Natural killer cell (primary cell): ENCODE results near the gene ARHGAP26. TPM values are rescaled to one million over a fixed set of nuclear protein-coding genes. Genes with fewer than 3 reads are reported as not detected.

ENCODE experiments used
- ATAC-seq, 3 donors: fragments of 150-1000 bp in 2 of 3; fragments of 200-7000 bp in 1 of 3; cut with Tn5 transposase; 1 replicate in 1 of 3; 2 replicates in 2 of 3; pipeline ENCODE4 v1.10.0; 2021; ENCODE audit warnings: mild to moderate bottlenecking in 2 of 3, moderate library complexity in 2 of 3
- DNase-seq, 2 donors: peaks; one replicate each; pipeline versions ENCODE4 v3.0.0 to v3.0.0-alpha.2; 2013 to 2021; ENCODE audit warnings: mixed read lengths in 1 of 2
- H3K27ac ChIP-seq: one replicate; pipeline ENCODE4 v1.5.1; 2013; ENCODE audit warnings: mild to moderate bottlenecking, low read length
- H3K27me3 ChIP-seq: one replicate; pipeline ENCODE4 v1.6.1; 2013; ENCODE audit warnings: low read length; ENCODE audit not compliant: control insufficient read depth, insufficient read depth
- H3K36me3 ChIP-seq: one replicate; pipeline ENCODE4 v1.6.1; 2013; ENCODE audit warnings: low read length; ENCODE audit not compliant: control insufficient read depth, insufficient read depth
- H3K4me1 ChIP-seq: one replicate; pipeline ENCODE4 v1.6.1; 2013; ENCODE audit warnings: low read length; ENCODE audit not compliant: control insufficient read depth, insufficient read depth
- H3K4me3 ChIP-seq: one replicate; pipeline ENCODE4 v1.5.1; 2013; ENCODE audit warnings: low read length
- H3K9me3 ChIP-seq: one replicate; pipeline ENCODE4 v1.6.1; 2013; ENCODE audit warnings: low read length; ENCODE audit not compliant: control insufficient read depth, insufficient read depth
- H3K27ac Mint-ChIP-seq, 2 donors: one replicate each; pipeline ENCODE4 v1.8.0; 2022; ENCODE audit warnings: mild to moderate bottlenecking in 2 of 2, mixed read lengths in 2 of 2, moderate library complexity in 1 of 2
- H3K27me3 Mint-ChIP-seq, 2 donors: one replicate each; pipeline ENCODE4 v1.8.0; 2022; ENCODE audit warnings: low read depth in 2 of 2, mixed read lengths in 2 of 2
- H3K36me3 Mint-ChIP-seq: one replicate; pipeline ENCODE4 v1.8.0; 2022; ENCODE audit warnings: mixed read lengths
- H3K4me1 Mint-ChIP-seq, 2 donors: one replicate each; pipeline ENCODE4 v1.8.0; 2022; ENCODE audit warnings: mixed read lengths in 2 of 2
- H3K4me3 Mint-ChIP-seq: one replicate; pipeline ENCODE4 v1.8.0; 2022; ENCODE audit warnings: mild to moderate bottlenecking, moderate library complexity, mixed read lengths
- H3K9me3 Mint-ChIP-seq, 2 donors: one replicate each; pipeline ENCODE4 v1.8.0; 2022; ENCODE audit warnings: mixed read lengths in 2 of 2
- CTCF ChIP-seq: fragments of 200-600 bp; IDR thresholded peaks from one replicate; pipeline ENCODE4 v1.8.0; 2022; ENCODE audit warnings: antibody characterized with exemption
- WGBS: methylation state at CpG from one replicate; pipeline ENCODE4 v1.1.7; 2013; ENCODE audit warnings: missing lambda C conversion rate; ENCODE audit not compliant: insufficient coverage; 5-methylcytosine and 5-hydroxymethylcytosine counted together
- intact Hi-C: fragments of 100-400 bp; cut with micrococcal nuclease; formaldehyde crosslinking; loops from one replicate; pipeline ENCODE4 v1.14.2; 2022
- total RNA-seq, 4 donors: library from RNA; stranded (reverse); fragments of 120-200 nt in 1 of 4; gene quantifications; one replicate each; pipeline versions ENCODE4 v1.2.3 to v1.2.4, GENCODE V29; 2013 to 2022

The ARHGAP26 gene
- total RNA-seq, 3 donors from 2014 or later (not counting 1 experiment from before 2014, with no cell fraction given): 153 to 159 (median 158) TPM

DNA sequence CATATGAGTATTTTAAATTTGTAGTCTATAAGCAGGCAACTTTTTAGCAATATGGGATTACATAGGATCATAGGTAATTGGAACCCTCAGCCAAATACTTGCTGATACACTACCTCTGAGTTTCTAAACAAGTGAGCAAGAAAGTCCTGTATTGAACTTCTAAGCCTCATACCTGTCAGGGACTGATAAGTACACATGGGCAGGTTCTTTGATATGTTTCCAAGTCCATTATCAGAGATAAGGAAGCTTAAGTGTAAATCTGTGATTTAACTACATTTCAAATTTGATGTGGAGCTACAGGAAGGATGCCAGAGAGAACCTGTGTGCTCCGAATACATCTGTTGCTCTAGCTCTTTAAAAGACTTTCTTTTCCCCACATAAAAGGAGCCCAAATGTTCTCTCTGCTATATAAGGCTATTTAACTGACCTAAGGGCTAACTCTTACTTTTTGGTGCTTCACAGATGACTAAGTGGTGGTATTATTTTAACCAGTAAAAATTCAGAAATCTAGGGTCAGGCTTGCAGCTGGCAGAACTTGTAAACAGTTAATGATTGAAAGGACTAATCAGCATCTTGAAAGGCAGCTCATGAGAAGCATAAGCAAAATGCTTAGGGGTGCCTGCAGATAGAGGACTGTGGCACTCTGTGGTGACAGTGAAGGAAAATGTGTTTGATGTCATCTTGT is 404.7 kb downstream of the ARHGAP26 start:
- 67% methylated on average over 1 of the region's 1 CpG for WGBS
- TF ChIP-seq CTCF: no peak
- no peak overlapping the region for H3K4me3 ChIP-seq
- H3K27ac ChIP-seq: no peak overlapping the region
- H3K27me3 ChIP-seq: no peaks in the 10 kb centered on the region
- H3K36me3 Mint-ChIP-seq: no peaks in the 10 kb centered on the region
- ATAC-seq (no peak), DNase-seq (no peak)
- no peaks in the 10 kb centered on the region for H3K27me3 Mint-ChIP-seq
- peak overlapping the region; percentile 36 to 72 for H3K27ac Mint-ChIP-seq
- H3K4me1 ChIP-seq: no peaks in the 10 kb centered on the region
- no peaks in the 10 kb centered on the region for H3K9me3 ChIP-seq
- H3K36me3 ChIP-seq: peaks cover 4% of the 10 kb centered on the region
- H3K9me3 Mint-ChIP-seq: no peaks in the 10 kb centered on the region
- H3K4me3 Mint-ChIP-seq: no peak overlapping the region
- peaks cover 13 to 16% of the 10 kb centered on the region in 2 donors for H3K4me1 Mint-ChIP-seq
- intact Hi-C loops: no loop called here

GRCh38 chr5:143176048-143176447 is 405.9 kb downstream of the ARHGAP26 start:
- peaks cover 8% of the 10 kb centered on the region for H3K36me3 ChIP-seq
- DNase-seq: no peak

DNA sequence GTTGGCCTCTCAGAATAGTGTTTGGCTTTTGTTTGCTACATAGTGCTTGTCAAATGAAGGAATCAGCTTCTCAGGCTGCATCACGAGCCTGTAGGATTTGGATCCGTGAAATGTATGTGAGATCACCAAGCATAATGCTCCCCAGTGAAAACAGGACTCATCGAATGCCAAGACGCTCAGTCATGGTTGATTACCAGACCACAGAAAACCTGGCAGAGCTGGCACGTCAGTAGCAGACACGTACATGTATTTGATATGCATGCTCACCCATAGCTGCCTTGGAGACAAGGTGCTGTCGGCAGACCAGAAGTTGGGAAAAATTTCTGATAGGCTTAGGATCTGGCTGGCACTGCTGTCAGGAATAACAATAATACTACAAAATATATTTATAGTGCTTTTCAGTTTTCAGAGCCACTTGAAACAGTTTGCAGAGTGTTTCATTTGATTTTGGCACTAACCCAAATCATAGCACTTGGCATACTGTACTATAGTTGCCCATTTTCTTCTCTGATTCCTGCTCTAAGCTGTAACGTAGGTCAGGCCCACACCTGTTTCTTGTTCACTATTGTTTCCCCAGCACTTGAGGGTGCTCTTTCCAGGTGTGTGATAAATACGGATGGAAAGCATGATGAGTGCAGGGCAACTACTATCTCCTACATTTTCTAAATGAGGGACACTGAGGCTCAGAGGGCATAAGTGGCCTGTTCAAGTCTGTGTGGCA is 407.2 kb downstream of the ARHGAP26 start:
- intact Hi-C loops: no loop called here
- no peak for TF ChIP-seq CTCF
- H3K36me3 Mint-ChIP-seq: no peaks in the 10 kb centered on the region
- Histone ChIP-seq H3K27ac (no peak overlapping the region), H3K9me3 (no peaks in the 10 kb centered on the region), H3K4me3 (no peak overlapping the region), H3K4me1 (no peaks in the 10 kb centered on the region), H3K36me3 (peaks cover 8% of the 10 kb centered on the region), H3K27me3 (no peaks in the 10 kb centered on the region)
- 93% methylated on average over 9 of the region's 9 CpGs for WGBS
- no peaks in the 10 kb centered on the region for H3K9me3 Mint-ChIP-seq
- no peak for DNase-seq
- no peak overlapping the region for H3K4me3 Mint-ChIP-seq
- H3K4me1 Mint-ChIP-seq: peaks cover 26 to 36% of the 10 kb centered on the region in 2 donors
- H3K27ac Mint-ChIP-seq: no peak overlapping the region
- no peak for ATAC-seq
- no peaks in the 10 kb centered on the region for H3K27me3 Mint-ChIP-seq

More at GRCh38 chr5:143176048-143176447, 405.9 kb downstream of the ARHGAP26 start:
- WGBS: 54% methylated on average over 3 of the region's 3 CpGs
- Histone ChIP-seq H3K4me1 (no peaks in the 10 kb centered on the region), H3K4me3 (no peak overlapping the region), H3K27ac (no peak overlapping the region), H3K9me3 (no peaks in the 10 kb centered on the region), H3K27me3 (no peaks in the 10 kb centered on the region)
- ATAC-seq: no peak
- TF ChIP-seq CTCF: no peak
- Mint-ChIP-seq H3K27me3 (no peaks in the 10 kb centered on the region), H3K27ac (no peak overlapping the region), H3K9me3 (no peaks in the 10 kb centered on the region), H3K4me3 (no peak overlapping the region), H3K4me1 (peaks cover 22% of the 10 kb centered on the region in 2 donors), H3K36me3 (no peaks in the 10 kb centered on the region)
- intact Hi-C loops: no loop called here
